Epithelial cell of prostate (primary cell): ENCODE measurements around the gene PARD3.
A peak's percentile ranks its signal among the peaks of the same experiment; 100 is the strongest.
"Not testable (repeated sequence)": the region's sequence is repeated elsewhere in the genome, so short reads cannot be mapped to it uniquely, and the experiment has no call there.

ENCODE experiments used
- DNase-seq: peaks from one replicate; pipeline ENCODE4 v3.0.0-alpha.2; 2011; ENCODE audit warnings: low read depth, low spot score
- H3K27ac ChIP-seq: fragments of 450-650 bp; 2 replicates; pipeline ENCODE4 v1.5.1; 2017; ENCODE audit warnings: mild to moderate bottlenecking

PARD3 gene

GRCh38 chr10:34748767-34749166 is 66.3 kb downstream of the PARD3 start:
- no peak for DNase-seq
- H3K27ac ChIP-seq, result no peak overlapping the region

- no peak for DNase-seq
Measured at GRCh38 chr10:34748357-34748756, 66.7 kb downstream of the PARD3 start.

GRCh38 chr10:34746094-34746493 is 69.0 kb downstream of the PARD3 start:
- DNase-seq, result no peak
- peak overlapping the region; percentile 1 for H3K27ac ChIP-seq

More at GRCh38 chr10:34748357-34748756, 66.7 kb downstream of the PARD3 start:
- no peak overlapping the region for H3K27ac ChIP-seq

- no peak overlapping the region for H3K27ac ChIP-seq
- no peak for DNase-seq
Measured at GRCh38 chr10:34745244-34745643, 69.9 kb downstream of the PARD3 start.

- H3K27ac ChIP-seq, result peak overlapping the region; percentile 68
- no peak for DNase-seq
Measured at GRCh38 chr10:34744590-34744989, 70.5 kb downstream of the PARD3 start.

GRCh38 chr10:34743814-34744213 is 71.3 kb downstream of the PARD3 start:
- DNase-seq, result no peak
- H3K27ac ChIP-seq, result peak overlapping the region; percentile 68

GRCh38 chr10:34742456-34742855 is 72.6 kb downstream of the PARD3 start:
- H3K27ac ChIP-seq, result no peak overlapping the region

GRCh38 chr10:34741087-34741486 is 74.0 kb downstream of the PARD3 start:
- not testable (repeated sequence) for DNase-seq, H3K27ac ChIP-seq

More at GRCh38 chr10:34742456-34742855, 72.6 kb downstream of the PARD3 start:
- DNase-seq, result no peak

- H3K27ac ChIP-seq, result peak overlapping the region; percentile 38
- DNase-seq, result no peak
Measured at GRCh38 chr10:34740321-34740720, 74.8 kb downstream of the PARD3 start.

- H3K27ac ChIP-seq, result peak overlapping the region; percentile 38
- no peak for DNase-seq
Measured at GRCh38 chr10:34739915-34740314, 75.2 kb downstream of the PARD3 start.

- DNase-seq, result no peak
- no peak overlapping the region for H3K27ac ChIP-seq
Measured at GRCh38 chr10:34737772-34738169, 77.3 kb downstream of the PARD3 start.

- no peak for DNase-seq
- no peak overlapping the region for H3K27ac ChIP-seq
Measured at GRCh38 chr10:34736976-34737771, 77.9 kb downstream of the PARD3 start.

- no peak for DNase-seq
- no peak overlapping the region for H3K27ac ChIP-seq
Measured at GRCh38 chr10:34734918-34735317, 80.2 kb downstream of the PARD3 start.

- DNase-seq, result no peak
- peak overlapping the region; percentile 94 for H3K27ac ChIP-seq
Measured at GRCh38 chr10:34732926-34733325, 82.2 kb downstream of the PARD3 start.

GRCh38 chr10:34731885-34732701 is 83.0 kb downstream of the PARD3 start:
- DNase-seq, result no peak
- peak overlapping the region; percentile 94 for H3K27ac ChIP-seq

- DNase-seq, result no peak
- peak overlapping the region; percentile 94 for H3K27ac ChIP-seq
Measured at GRCh38 chr10:34731213-34731612, 83.9 kb downstream of the PARD3 start.

- DNase-seq, result no peak
Measured at GRCh38 chr10:34730726-34731125, 84.4 kb downstream of the PARD3 start.

GRCh38 chr10:34729619-34730018 is 85.5 kb downstream of the PARD3 start:
- no peak overlapping the region for H3K27ac ChIP-seq
- no peak for DNase-seq

More at GRCh38 chr10:34730726-34731125, 84.4 kb downstream of the PARD3 start:
- no peak overlapping the region for H3K27ac ChIP-seq

- no peak for DNase-seq
- H3K27ac ChIP-seq, result peak overlapping the region; percentile 17
Measured at GRCh38 chr10:34728361-34728760, 86.7 kb downstream of the PARD3 start.

- DNase-seq, result no peak
- peak overlapping the region; percentile 17 for H3K27ac ChIP-seq
Measured at GRCh38 chr10:34727595-34728033, 87.5 kb downstream of the PARD3 start.

- no peak overlapping the region for H3K27ac ChIP-seq
- no peak for DNase-seq
Measured at GRCh38 chr10:34726862-34727261, 88.2 kb downstream of the PARD3 start.
